Measurements from ENCODE around the gene RNASET2. TPM values are rescaled to one million over a fixed set of nuclear protein-coding genes. Genes with fewer than 3 reads are reported as not detected.

Gene RNASET2
- total and polyA plus RNA-seq, 8 donors, result 25.2 to 61.4 (median 37.0) TPM

DNA sequence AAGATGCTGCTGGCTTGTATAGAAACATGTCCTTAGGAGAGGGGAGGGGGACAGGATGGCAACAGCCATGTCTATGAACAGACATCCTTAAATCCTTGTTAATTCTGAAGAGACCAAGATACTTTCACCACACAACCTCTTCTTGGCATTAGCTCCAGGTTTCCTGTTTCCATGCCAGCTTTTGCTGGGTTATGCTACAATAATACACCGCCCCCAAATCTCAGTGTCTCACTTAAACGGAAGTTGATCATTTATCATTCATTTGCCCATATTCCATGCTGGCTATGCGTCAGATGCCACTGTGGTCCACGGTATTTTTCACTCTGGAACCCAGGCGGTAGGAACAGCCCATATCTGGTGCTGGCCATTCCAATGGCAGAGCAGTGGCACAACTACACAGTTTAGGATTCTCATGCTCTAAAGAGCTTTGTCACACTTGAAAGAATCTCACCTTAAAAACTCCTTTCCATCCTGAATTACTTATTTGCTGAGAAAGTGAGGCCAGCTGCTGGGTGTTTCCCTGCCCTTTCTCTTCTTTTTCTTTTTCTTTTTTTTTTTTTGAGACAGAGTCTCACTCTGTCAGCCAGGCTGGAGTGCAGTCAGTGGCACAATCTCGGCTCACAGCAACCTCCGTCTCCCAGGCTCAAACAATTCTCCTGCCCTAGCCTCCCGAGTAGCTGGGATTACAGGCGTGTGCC is 3.7 kb upstream of the RNASET2 start:
- TF ChIP-seq, protein P1, sequence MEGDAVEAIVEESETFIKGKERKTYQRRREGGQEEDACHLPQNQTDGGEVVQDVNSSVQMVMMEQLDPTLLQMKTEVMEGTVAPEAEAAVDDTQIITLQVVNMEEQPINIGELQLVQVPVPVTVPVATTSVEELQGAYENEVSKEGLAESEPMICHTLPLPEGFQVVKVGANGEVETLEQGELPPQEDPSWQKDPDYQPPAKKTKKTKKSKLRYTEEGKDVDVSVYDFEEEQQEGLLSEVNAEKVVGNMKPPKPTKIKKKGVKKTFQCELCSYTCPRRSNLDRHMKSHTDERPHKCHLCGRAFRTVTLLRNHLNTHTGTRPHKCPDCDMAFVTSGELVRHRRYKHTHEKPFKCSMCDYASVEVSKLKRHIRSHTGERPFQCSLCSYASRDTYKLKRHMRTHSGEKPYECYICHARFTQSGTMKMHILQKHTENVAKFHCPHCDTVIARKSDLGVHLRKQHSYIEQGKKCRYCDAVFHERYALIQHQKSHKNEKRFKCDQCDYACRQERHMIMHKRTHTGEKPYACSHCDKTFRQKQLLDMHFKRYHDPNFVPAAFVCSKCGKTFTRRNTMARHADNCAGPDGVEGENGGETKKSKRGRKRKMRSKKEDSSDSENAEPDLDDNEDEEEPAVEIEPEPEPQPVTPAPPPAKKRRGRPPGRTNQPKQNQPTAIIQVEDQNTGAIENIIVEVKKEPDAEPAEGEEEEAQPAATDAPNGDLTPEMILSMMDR (IDR thresholded peaks at IDR 0.05), result no peak
- no peak for DNase-seq
- Histone ChIP-seq H3K27ac (peak overlapping the region in 1 of 4 donors; percentile 55), H3K9me3 (no peaks in the 10 kb centered on the region), H3K36me3 (no peaks in the 10 kb centered on the region), H3K27me3 (no peaks in the 10 kb centered on the region), H3K4me1 (no peaks in the 10 kb centered on the region), H3K4me3 (no peak overlapping the region)
- no peak for FAIRE-seq
- intact Hi-C loops (cut with DNase I), result no loop called here
- WGBS, 2 donors, result 73 to 76% methylated on average over 9 of the region's 9 CpGs
- no peak for ATAC-seq

DNA sequence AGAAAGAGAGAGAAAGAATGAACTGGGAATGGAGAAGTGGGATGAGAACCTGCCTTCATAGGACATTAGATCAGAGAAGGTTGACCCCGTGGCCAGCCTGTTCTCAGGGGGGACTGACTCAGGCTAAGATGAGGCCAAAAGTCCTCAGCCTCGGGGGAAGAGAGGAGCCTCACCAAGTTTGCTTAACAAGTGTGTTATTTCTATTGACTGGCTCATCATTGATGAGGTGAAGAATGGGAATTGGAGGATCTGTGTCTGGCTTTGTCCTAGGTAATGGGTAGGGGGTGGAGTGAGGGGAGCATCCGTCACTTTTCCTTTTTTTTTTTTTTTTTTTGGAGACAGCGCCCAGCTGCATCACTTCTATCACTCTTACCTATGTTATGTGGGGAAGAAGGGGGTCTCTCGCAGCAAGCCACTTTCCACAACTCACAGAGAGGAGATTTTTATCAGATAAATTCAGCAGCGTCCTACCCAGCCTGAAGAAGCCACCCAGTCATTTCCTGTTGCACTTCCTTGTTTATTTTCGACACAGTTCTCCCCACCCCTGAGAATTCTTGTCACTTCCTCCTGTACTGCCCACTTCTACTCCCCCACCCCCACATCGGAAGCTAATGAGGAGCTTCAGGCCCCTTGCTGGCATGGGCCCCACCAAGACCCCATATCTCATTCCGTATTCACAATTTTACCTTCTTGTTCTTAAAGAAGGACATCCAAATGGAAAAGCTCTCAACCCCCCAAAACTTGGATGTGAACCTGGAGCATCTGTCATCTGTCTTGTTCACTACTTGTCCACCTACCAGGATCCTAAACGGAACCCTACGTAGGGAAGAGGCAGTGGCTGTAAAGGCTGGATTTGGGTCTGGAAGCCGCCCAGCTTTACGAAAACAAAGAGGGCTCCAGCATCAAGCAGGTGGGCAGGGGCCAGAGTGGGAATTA is 2.8 kb upstream of the RNASET2 start:
- Histone ChIP-seq H3K9me3 (no peaks in the 10 kb centered on the region), H3K27me3 (no peaks in the 10 kb centered on the region), H3K36me3 (no peaks in the 10 kb centered on the region), H3K27ac (peak overlapping the region in 2 of 4 donors; percentile 51 to 55), H3K4me1 (no peaks in the 10 kb centered on the region), H3K4me3 (no peak overlapping the region)
- FAIRE-seq (no peak), DNase-seq (peak in 1 of 6 donors; percentile 39), ATAC-seq (no peak)
- 78 to 79% methylated on average over 12 to 13 of the region's 13 CpGs for WGBS, 2 donors
- TF ChIP-seq, protein P1 (IDR thresholded peaks at IDR 0.05), result no peak
- intact Hi-C loops (cut with DNase I), result no loop called here

DNA sequence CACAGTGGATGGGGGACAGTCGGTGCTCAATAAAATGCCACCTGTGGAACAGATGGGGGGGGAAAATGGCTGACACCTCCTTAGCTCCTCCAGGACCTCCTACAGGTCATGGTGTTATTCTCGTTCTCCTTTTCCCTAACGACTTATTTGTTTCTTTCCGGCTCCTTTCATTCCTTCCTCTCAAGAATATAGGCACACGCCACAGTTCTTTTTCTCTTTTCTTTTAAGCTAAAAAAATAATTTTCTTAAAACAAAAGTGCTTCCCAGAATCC is 1.4 kb upstream of the RNASET2 start:
- Histone ChIP-seq H3K9me3 (no peaks in the 10 kb centered on the region), H3K27me3 (no peaks in the 10 kb centered on the region), H3K27ac (peak overlapping the region in 2 of 4 donors; percentile 88 to 91), H3K4me1 (no peaks in the 10 kb centered on the region), H3K36me3 (no peaks in the 10 kb centered on the region), H3K4me3 (no peak overlapping the region)
- TF ChIP-seq, protein P1 (IDR thresholded peaks at IDR 0.05), result no peak
- ATAC-seq (no peak), FAIRE-seq (no peak), DNase-seq (no peak)
- intact Hi-C loops (cut with DNase I), result no loop called here
- 95 to 96% methylated on average over 5 of the region's 5 CpGs for WGBS, 2 donors

DNA sequence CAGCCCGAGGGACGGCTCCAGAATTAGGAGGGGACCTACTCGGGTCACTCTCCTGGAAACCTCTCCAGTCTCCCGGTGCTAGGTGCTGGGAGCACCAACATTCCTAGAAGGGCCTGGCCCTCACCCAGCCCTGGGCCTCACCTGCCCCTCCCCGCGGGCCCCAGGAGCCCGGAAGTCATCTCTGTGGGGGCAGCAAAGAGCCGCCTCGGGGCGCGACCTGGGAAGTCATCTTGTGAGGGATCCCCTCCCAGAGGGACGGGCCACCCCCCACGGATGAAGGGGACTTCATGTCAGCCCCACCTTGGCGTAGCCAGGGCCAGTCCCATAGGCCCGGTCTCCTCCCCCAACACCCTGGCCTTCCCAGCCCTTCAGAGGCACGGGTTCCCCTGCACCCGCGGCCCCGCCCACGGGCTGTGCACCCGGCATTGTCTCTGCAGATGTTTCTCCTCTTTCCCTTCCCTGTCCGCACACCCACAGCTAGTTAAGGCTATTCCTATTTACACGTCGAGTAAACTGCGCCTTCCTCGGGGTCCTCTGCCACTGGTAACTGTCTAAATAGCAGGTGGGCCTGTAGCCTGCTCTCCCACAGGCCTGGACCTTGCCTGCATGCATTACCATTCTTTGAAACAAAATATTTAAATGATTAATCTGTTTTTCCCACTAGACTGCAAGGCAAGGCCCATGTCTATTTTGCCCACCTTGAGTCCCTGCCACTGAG is 896 bp upstream of the RNASET2 start:
- FAIRE-seq, result no peak
- intact Hi-C loops (cut with DNase I), result no loop called here
- H3K4me3 ChIP-seq, result peak overlapping the region; percentile 62 to 95 (median 72)
- no peaks in the 10 kb centered on the region for H3K4me1 ChIP-seq
- WGBS, 2 donors, result 13% methylated on average over 26 of the region's 26 CpGs
- H3K36me3 ChIP-seq, result no peaks in the 10 kb centered on the region
- ATAC-seq, result peak; percentile 24 to 56 (median 42)
- peak overlapping the region; percentile 63 to 91 (median 78) for H3K27ac ChIP-seq
- TF ChIP-seq, protein P1 (IDR thresholded peaks at IDR 0.05), result no peak
- no peaks in the 10 kb centered on the region for H3K27me3 ChIP-seq
- H3K9me3 ChIP-seq, result no peaks in the 10 kb centered on the region
- peak; percentile 32 to 82 (median 42) for DNase-seq

All from pancreas (tissue), 10 donors.